GM12878 (cell line): ENCODE data around the gene NR1I3. TPM values are rescaled to one million over a fixed set of nuclear protein-coding genes. Genes with fewer than 3 reads are reported as not detected.

Experiments used
- ATAC-seq: fragments of 200-7000 bp; cut with Tn5 transposase; 3 replicates; pipeline ENCODE4 v1.9.1; 2020; ENCODE audit warnings: mild to moderate bottlenecking, moderate library complexity
- Bru-seq: library from RNA; stranded (reverse); fragments of 400-500 nt; gene quantifications from one replicate; lab custom pipeline; 2021; lab: Mats Ljungman, UMichigan
- BruChase-seq, 2 experiments: library from RNA; stranded (reverse); fragments of 400-500 nt; gene quantifications; one replicate each; lab custom pipeline; 2021; lab: Mats Ljungman, UMichigan
- BruUV-seq: library from RNA; stranded (reverse); fragments of 400-500 nt; replicated peaks from 2 replicates; lab custom pipeline; 2021; lab: Mats Ljungman, UMichigan
- CTCF ChIA-PET: fragments of 300-600 bp; sonication (Branson Sonifier 250); formaldehyde crosslinking; extraction: SDS; loops from one replicate; lab custom pipeline; 2021; ENCODE audit warnings: inconsistent platforms; lab: Yijun Ruan, JAX
- POLR2A ChIA-PET: fragments of 350-600 bp; formaldehyde crosslinking; extraction: SDS; loops from one replicate; lab custom pipeline; 2021; ENCODE audit warnings: inconsistent platforms; lab: Charles Lee
- RAD21 ChIA-PET: fragments of 300-600 bp; sonication (Branson Sonifier 250); formaldehyde crosslinking; loops from one replicate; lab custom pipeline; 2023; ENCODE audit warnings: antibody characterized with exemption; ENCODE audit not compliant: unreplicated experiment; lab: Charles Lee
- SMC1A ChIA-PET: fragments of 300-600 bp; sonication (Branson Sonifier 250); formaldehyde crosslinking; loops from one replicate; lab custom pipeline; 2023; ENCODE audit not compliant: unreplicated experiment, uncharacterized antibody; lab: Charles Lee
- DNase-seq: peaks from one replicate; pipeline ENCODE4 v3.0.0-alpha.2; 2011; ENCODE audit warnings: low read depth, low spot score
- FAIRE-seq: peaks from 3 replicates; lab custom pipeline; 2011; peaks lifted over from hg19 to GRCh38; lab: Jason Lieb, UNC
- H2AFZ ChIP-seq: 2 replicates; pipeline ENCODE4 v1.6.0; 2011; ENCODE audit warnings: low read depth, low read length, control low read depth; ENCODE audit not compliant: control insufficient read depth
- H3K27ac ChIP-seq: 2 replicates; pipeline ENCODE4 v1.5.1; 2011; ENCODE audit warnings: control low read depth; ENCODE audit not compliant: control insufficient read depth, insufficient read depth
- H3K27me3 ChIP-seq, 2 experiments: replicated peaks in 1 of 2; 2 replicates each; pipeline versions ENCODE4 v1.6.0 to v1.6.1; 2011; ENCODE audit warnings: low read length in 1 of 2; ENCODE audit not compliant: control insufficient read depth in 2 of 2, insufficient read depth in 2 of 2
- H3K36me3 ChIP-seq, 2 experiments: 2 replicates each; pipeline ENCODE4 v1.5.1; 2011; ENCODE audit warnings: low read length in 1 of 2; ENCODE audit not compliant: control insufficient read depth in 2 of 2, insufficient read depth in 2 of 2
- H3K4me1 ChIP-seq: 2 replicates; pipeline ENCODE4 v1.6.1; 2011; ENCODE audit warnings: mild to moderate bottlenecking, low read length, moderate library complexity, mixed read lengths; ENCODE audit not compliant: control insufficient read depth, insufficient read depth
- H3K4me2 ChIP-seq: 2 replicates; pipeline ENCODE4 v1.6.0; 2011; ENCODE audit warnings: control low read depth; ENCODE audit not compliant: control insufficient read depth, insufficient read depth
- H3K4me3 ChIP-seq: fragments of 200-600 bp; sonication (generic); 2 replicates; pipeline ENCODE4 v1.5.1; 2016
- H3K79me2 ChIP-seq: 2 replicates; pipeline ENCODE4 v1.6.0; 2011; ENCODE audit warnings: low read length; ENCODE audit not compliant: control insufficient read depth, insufficient read depth
- H3K9ac ChIP-seq: 2 replicates; pipeline ENCODE4 v1.8.0; 2011; ENCODE audit warnings: low read length, control low read depth, mixed read lengths; ENCODE audit not compliant: control insufficient read depth, insufficient read depth
- H3K9me3 ChIP-seq: replicated peaks from 3 replicates; pipeline ENCODE4 v1.5.1; 2011; ENCODE audit warnings: mild to moderate bottlenecking, low read length; ENCODE audit not compliant: control insufficient read depth, insufficient read depth
- H4K20me1 ChIP-seq: 2 replicates; pipeline ENCODE4 v1.6.0; 2011; ENCODE audit not compliant: control insufficient read depth, insufficient read depth
- CHD2 ChIP-seq: IDR thresholded peaks from 2 replicates; pipeline ENCODE4 v1.6.1; 2011; ENCODE audit warnings: low read depth, low read length, improper control_type of control experiment, borderline replicate concordance
- CHD4 ChIP-seq: fragments of 200-600 bp; sonication (generic); IDR thresholded peaks from 2 replicates; pipeline ENCODE4 v1.6.1; 2016; ENCODE audit warnings: mild to moderate bottlenecking
- EGR1 ChIP-seq, 2 experiments: IDR thresholded peaks; 1 replicate in 1 of 2; 2 replicates in 1 of 2; pipeline ENCODE4 v1.6.1; 2011 to 2012; ENCODE audit warnings: low read depth in 2 of 2, low read length in 2 of 2, borderline replicate concordance in 1 of 2, mild to moderate bottlenecking in 1 of 2, moderate library complexity in 1 of 2
- ESRRA ChIP-seq: IDR thresholded peaks from 2 replicates; pipeline ENCODE4 v1.6.1; 2012; ENCODE audit warnings: mild to moderate bottlenecking, low read length, improper control_type of control experiment
- FOS ChIP-seq: IDR thresholded peaks from 3 replicates; pipeline ENCODE4 v1.6.1; 2011; ENCODE audit warnings: borderline replicate concordance; ENCODE audit not compliant: insufficient read length; ENCODE audit errors: extremely low read depth
- JUNB ChIP-seq: IDR thresholded peaks from 2 replicates; pipeline ENCODE4 v1.6.1; 2016; ENCODE audit warnings: antibody characterized with exemption, mild to moderate bottlenecking
- MXI1 ChIP-seq: fragments of 150-350 bp; IDR thresholded peaks from 2 replicates; pipeline ENCODE4 v1.6.1; 2011; ENCODE audit warnings: low read depth, mild to moderate bottlenecking, inconsistent platforms, low read length, improper control_type of control experiment
- RCOR1 ChIP-seq: conservative IDR thresholded peaks from 2 replicates; pipeline ENCODE4 v1.6.1; 2012; ENCODE audit warnings: low read depth, low read length, improper control_type of control experiment
- SREBF1 ChIP-seq: IDR thresholded peaks from 2 replicates; pipeline ENCODE4 v1.6.1; 2012; ENCODE audit warnings: mild to moderate bottlenecking, low read length
- YBX1 ChIP-seq: fragments of 450-650 bp; IDR thresholded peaks from 2 replicates; pipeline ENCODE4 v1.6.1; 2016; ENCODE audit warnings: antibody characterized with exemption
- ZNF217 ChIP-seq: fragments of 450-650 bp; IDR thresholded peaks from 2 replicates; pipeline ENCODE4 v1.6.1; 2017; ENCODE audit warnings: antibody characterized with exemption, mild to moderate bottlenecking
- ZNF622 ChIP-seq: fragments of 450-650 bp; IDR thresholded peaks from 2 replicates; pipeline ENCODE4 v1.6.1; 2017; ENCODE audit warnings: mild to moderate bottlenecking, inconsistent platforms
- WGBS: methylation state at CpG from one replicate; pipeline ENCODE4 v1.1.6; 2016; ENCODE audit warnings: low lambda C conversion rate; ENCODE audit not compliant: insufficient replicate concordance, insufficient coverage; ENCODE audit errors: missing lambda C conversion rate; 5-methylcytosine and 5-hydroxymethylcytosine counted together
- in situ Hi-C: fragments of 300-500 bp; cut with MboI; formaldehyde crosslinking; loops from 9 replicates; pipeline ENCODE4 v1.14.3; 2018; ENCODE audit warnings: mixed read lengths
- intact Hi-C: fragments of 100-400 bp; cut with micrococcal nuclease; formaldehyde crosslinking; loops from one replicate; pipeline ENCODE4 v1.14.2; 2022; ENCODE audit not compliant: unreplicated experiment
- long read RNA-seq, 2 experiments: library from polyadenylated mRNA; unstranded; transcript quantifications; one replicate each; pipeline ENCODE4 v2.0.0, GENCODE V29; 2019 to 2020
- polyA minus RNA-seq, 3 experiments: library from RNA; depleted of rRNA, polyadenylated mRNA; stranded (reverse); fragments of >200 nt; gene quantifications; 2 replicates each; pipeline ENCODE4 v1.2.3, GENCODE V29; 2011
- polyA plus RNA-seq, 11 experiments: library from polyadenylated mRNA; depleted of rRNA in 4 of 11; unstranded in 6 of 11; stranded (reverse) in 5 of 11; fragments of >200 nt; fragmentation: Nextera tagmentation in 4 of 11; fragmentation: Illumina TruSeq in 1 of 11; extraction: Ambion mirVana in 4 of 11; extraction: Trizol in 1 of 11; gene quantifications; 1 replicate in 1 of 11; 2 replicates in 10 of 11; pipeline versions ENCODE4 v1.2.1 to v1.2.3, GENCODE V29; 2011 to 2016; ENCODE audit warnings: inconsistent platforms in 2 of 11, missing spikeins in 2 of 11, low read depth in 1 of 11
- total RNA-seq, 4 experiments: library from RNA; depleted of rRNA in 3 of 4; stranded (reverse); fragments of >200 nt in 3 of 4; fragmentation: Illumina TruSeq in 1 of 4; extraction: Trizol in 1 of 4; gene quantifications; 2 replicates each; pipeline versions ENCODE4 v1.2.1 to v1.2.3, GENCODE V29; 2013 to 2021
- TF ChIP-seq, protein P1 (sequence below): fragments of 450-650 bp; formaldehyde crosslinking; IDR thresholded peaks from 2 replicates; pipeline ENCODE4 v1.4.0; 2020; ENCODE audit warnings: mild to moderate bottlenecking, moderate library complexity

Gene NR1I3, protein sequence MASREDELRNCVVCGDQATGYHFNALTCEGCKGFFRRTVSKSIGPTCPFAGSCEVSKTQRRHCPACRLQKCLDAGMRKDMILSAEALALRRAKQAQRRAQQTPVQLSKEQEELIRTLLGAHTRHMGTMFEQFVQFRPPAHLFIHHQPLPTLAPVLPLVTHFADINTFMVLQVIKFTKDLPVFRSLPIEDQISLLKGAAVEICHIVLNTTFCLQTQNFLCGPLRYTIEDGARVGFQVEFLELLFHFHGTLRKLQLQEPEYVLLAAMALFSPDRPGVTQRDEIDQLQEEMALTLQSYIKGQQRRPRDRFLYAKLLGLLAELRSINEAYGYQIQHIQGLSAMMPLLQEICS
- total RNA-seq (2013; cell fraction: nucleolus; rRNA removed): not detected in 2 replicates
- total RNA-seq (2014; rRNA removed): not detected in 2 replicates
- not detected in 2 replicates for total RNA-seq (2014; rRNA removed; fragmentation: Illumina TruSeq; extraction: Trizol)
- total RNA-seq (2021): not detected in 2 replicates
- not detected for polyA plus RNA-seq (2011; ENCODE audit: low read depth)
- polyA plus RNA-seq (2011; rRNA removed): not detected in 2 replicates
- polyA plus RNA-seq (2011; cell fraction: cytosol; rRNA removed): not detected in 2 replicates
- not detected in 2 replicates for polyA plus RNA-seq (2011; cell fraction: nucleus; rRNA removed)
- polyA plus RNA-seq (2012): not detected in 2 replicates
- polyA plus RNA-seq (2014; fragmentation: Illumina TruSeq; extraction: Trizol): not detected in 2 replicates
- under 1 TPM in 1 of 2 experiments, not detected in 1; 0.24 TPM for polyA plus RNA-seq (2014; fragmentation: Nextera tagmentation; extraction: Ambion mirVana)
- not detected in 2 replicates for polyA plus RNA-seq (2014; rRNA removed)
- under 1 TPM; 0.13 to 0.52 TPM for polyA plus RNA-seq (2016; fragmentation: Nextera tagmentation; extraction: Ambion mirVana)
- polyA minus RNA-seq (2011; rRNA and poly(A)+ RNA removed): not detected in 2 replicates
- not detected in 2 replicates for polyA minus RNA-seq (2011; cell fraction: cytosol; rRNA and poly(A)+ RNA removed)
- polyA minus RNA-seq (2011; cell fraction: nucleus; rRNA and poly(A)+ RNA removed): not detected in 2 replicates
- not detected for Bru-seq, nascent RNA
- not detected for BruChase-seq, experiment 1, labeled RNA remaining after a 6-hour chase
- BruChase-seq, experiment 2, labeled RNA remaining after a 2-hour chase: not detected
- long read RNA-seq, experiment 1: 0 reads
- long read RNA-seq, experiment 2: 0 reads

DNA sequence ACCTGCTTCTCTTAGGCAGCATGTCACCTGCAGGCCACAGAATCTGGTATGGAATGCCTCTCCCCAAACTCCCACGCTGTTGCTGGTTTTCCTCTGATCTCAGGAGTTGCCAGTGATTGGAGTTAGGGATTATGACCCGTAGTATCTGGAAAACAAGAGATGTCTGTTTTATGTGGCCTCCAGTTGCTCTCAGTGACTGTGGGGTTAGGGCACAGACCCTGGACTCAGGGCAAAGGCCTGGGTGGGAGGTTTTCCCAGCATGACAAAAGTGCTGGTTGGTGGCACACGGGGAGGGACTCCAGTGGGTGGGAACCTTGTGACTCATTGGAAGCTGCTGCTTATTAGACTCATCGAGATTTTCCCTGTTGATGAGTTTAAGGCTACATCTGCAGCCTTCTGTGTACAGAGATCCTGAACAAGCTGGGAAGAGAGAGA, at the start of gene NR1I3:
TSS of gene NR1I3 (minus strand) at position 165 of the 435 bp plus-strand sequence. CDS start 1,638 bp downstream, outside the sequence.
- ATAC-seq (no peak), FAIRE-seq (peak; percentile 76), DNase-seq (no peak)
- Histone ChIP-seq H3K27me3 (no peaks in the 10 kb centered on the region), H2AFZ (no peak within 1 kb of the TSS), H4K20me1 (no peaks in the 10 kb centered on the region), H3K9ac (no peak within 1 kb of the TSS), H3K9me3 (no peaks in the 10 kb centered on the region), H3K4me2 (no peak within 1 kb of the TSS), H3K36me3 (no peaks in the 10 kb centered on the region), H3K4me3 (no peak within 1 kb of the TSS), H3K27ac (no peak within 1 kb of the TSS), H3K79me2 (no peaks in the 10 kb centered on the region), H3K4me1 (no peaks in the 10 kb centered on the region)
- intact Hi-C loops (no loop called here), in situ Hi-C loops (no loop called here)
- ChIA-PET SMC1A (no interaction called here), POLR2A (no interaction called here), RAD21 (no interaction called here), CTCF (interaction anchor here (1.0 to 1.1 kb wide), 4 partner anchors 11 to 144 kb away, joined by 3 to 5 read pairs (median 3); partner anchors contain the start of gene TOMM40L)
- BruUV-seq: no TSS peak
- WGBS: 21% methylated on average over 3 of the region's 4 CpGs
- no peak for TF ChIP-seq ZNF622
- TF ChIP-seq ZNF217: no peak
- no peak for TF ChIP-seq EGR1 (IDR thresholded peaks at IDR 0.05; ENCODE audit: borderline replicate concordance in 1 of 2, low read depth in 2 of 2, low read length in 2 of 2)
- TF ChIP-seq JUNB: no peak
- TF ChIP-seq, protein P1, sequence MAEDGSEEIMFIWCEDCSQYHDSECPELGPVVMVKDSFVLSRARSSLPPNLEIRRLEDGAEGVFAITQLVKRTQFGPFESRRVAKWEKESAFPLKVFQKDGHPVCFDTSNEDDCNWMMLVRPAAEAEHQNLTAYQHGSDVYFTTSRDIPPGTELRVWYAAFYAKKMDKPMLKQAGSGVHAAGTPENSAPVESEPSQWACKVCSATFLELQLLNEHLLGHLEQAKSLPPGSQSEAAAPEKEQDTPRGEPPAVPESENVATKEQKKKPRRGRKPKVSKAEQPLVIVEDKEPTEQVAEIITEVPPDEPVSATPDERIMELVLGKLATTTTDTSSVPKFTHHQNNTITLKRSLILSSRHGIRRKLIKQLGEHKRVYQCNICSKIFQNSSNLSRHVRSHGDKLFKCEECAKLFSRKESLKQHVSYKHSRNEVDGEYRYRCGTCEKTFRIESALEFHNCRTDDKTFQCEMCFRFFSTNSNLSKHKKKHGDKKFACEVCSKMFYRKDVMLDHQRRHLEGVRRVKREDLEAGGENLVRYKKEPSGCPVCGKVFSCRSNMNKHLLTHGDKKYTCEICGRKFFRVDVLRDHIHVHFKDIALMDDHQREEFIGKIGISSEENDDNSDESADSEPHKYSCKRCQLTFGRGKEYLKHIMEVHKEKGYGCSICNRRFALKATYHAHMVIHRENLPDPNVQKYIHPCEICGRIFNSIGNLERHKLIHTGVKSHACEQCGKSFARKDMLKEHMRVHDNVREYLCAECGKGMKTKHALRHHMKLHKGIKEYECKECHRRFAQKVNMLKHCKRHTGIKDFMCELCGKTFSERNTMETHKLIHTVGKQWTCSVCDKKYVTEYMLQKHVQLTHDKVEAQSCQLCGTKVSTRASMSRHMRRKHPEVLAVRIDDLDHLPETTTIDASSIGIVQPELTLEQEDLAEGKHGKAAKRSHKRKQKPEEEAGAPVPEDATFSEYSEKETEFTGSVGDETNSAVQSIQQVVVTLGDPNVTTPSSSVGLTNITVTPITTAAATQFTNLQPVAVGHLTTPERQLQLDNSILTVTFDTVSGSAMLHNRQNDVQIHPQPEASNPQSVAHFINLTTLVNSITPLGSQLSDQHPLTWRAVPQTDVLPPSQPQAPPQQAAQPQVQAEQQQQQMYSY: no peak
- no peak for TF ChIP-seq FOS
- no peak for TF ChIP-seq CHD4
- no peak for TF ChIP-seq SREBF1
- no peak for TF ChIP-seq CHD2
- no peak for TF ChIP-seq RCOR1
- no peak for TF ChIP-seq YBX1
- TF ChIP-seq ESRRA: no peak
- TF ChIP-seq MXI1: no peak
